Activated CD4-positive, alpha-beta memory T cell treated with anti-CD3 and anti-CD28 coated beads, Interleukin-2, amount 10 ng/mL, durations not matched to agents 7 days and 5 days (primary cell): Measurements from ENCODE around the gene FSIP1. TPM values are rescaled to one million over a fixed set of nuclear protein-coding genes. Genes with fewer than 3 reads are reported as not detected.
A peak's percentile ranks its signal among the peaks of the same experiment; 100 is the strongest.

Source experiments
- CTCF ChIA-PET: fragments of 350-600 bp; sonication (Branson Sonifier 250); formaldehyde crosslinking; loops from one replicate; lab custom pipeline; 2021; ENCODE audit warnings: antibody characterized with exemption, inconsistent platforms; lab: Charles Lee
- POLR2A ChIA-PET: fragments of 350-600 bp; sonication (Branson Sonifier 250); formaldehyde crosslinking; loops from one replicate; lab custom pipeline; 2021; ENCODE audit warnings: antibody characterized with exemption; lab: Charles Lee
- DNase-seq: peaks from one replicate; pipeline ENCODE4 v3.0.0-alpha.2; 2020
- H3K27ac Mint-ChIP-seq: one replicate; pipeline ENCODE4 v1.8.0; 2021; ENCODE audit warnings: mild to moderate bottlenecking, mixed read lengths
- H3K27me3 Mint-ChIP-seq: one replicate; pipeline ENCODE4 v1.8.0; 2021; ENCODE audit warnings: mixed read lengths
- H3K36me3 Mint-ChIP-seq: one replicate; pipeline ENCODE4 v1.8.0; 2021; ENCODE audit warnings: low read depth, mixed read lengths
- H3K4me1 Mint-ChIP-seq: one replicate; pipeline ENCODE4 v1.8.0; 2021; ENCODE audit warnings: mixed read lengths
- H3K4me3 Mint-ChIP-seq: one replicate; pipeline ENCODE4 v1.8.0; 2021; ENCODE audit warnings: mild to moderate bottlenecking, mixed read lengths
- H3K9me3 Mint-ChIP-seq: one replicate; pipeline ENCODE4 v1.8.0; 2021; ENCODE audit warnings: mixed read lengths
- total RNA-seq, 2 experiments: library from RNA; stranded (reverse); gene quantifications; one replicate each; pipeline ENCODE4 v1.2.3, GENCODE V29; 2021

Gene FSIP1
- total RNA-seq, 2 experiments from 2014 or later, result 0.58 to 0.88 TPM

DNA sequence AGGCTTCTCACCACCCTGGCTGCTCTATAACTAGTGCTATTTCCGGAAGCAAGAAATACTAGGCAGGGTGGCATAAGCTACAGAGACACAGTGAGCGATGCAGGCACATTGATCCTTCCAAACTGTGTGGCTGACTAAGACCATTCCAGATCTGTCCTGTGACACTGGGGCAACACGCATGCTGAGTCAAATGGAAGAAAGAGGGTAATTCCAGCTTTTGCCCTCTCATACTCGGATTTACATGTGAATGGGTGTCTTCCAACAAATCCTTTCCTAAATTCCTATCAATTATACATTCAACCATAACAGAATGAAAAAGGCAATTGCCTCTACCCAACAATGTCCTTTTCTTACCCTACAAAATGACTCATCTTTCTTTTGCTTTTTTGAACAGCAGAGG lies 5.1 kb downstream of the FSIP1 start:
- DNase-seq, result no peak
- CTCF ChIA-PET, result no interaction called here
- Mint-ChIP-seq H3K27ac (no peak overlapping the region), H3K4me1 (peaks cover 35% of the 10 kb centered on the region), H3K27me3 (peaks cover 7% of the 10 kb centered on the region), H3K4me3 (no peak overlapping the region), H3K9me3 (no peaks in the 10 kb centered on the region), H3K36me3 (peaks cover 4% of the 10 kb centered on the region)
- POLR2A ChIA-PET, result no interaction called here

DNA sequence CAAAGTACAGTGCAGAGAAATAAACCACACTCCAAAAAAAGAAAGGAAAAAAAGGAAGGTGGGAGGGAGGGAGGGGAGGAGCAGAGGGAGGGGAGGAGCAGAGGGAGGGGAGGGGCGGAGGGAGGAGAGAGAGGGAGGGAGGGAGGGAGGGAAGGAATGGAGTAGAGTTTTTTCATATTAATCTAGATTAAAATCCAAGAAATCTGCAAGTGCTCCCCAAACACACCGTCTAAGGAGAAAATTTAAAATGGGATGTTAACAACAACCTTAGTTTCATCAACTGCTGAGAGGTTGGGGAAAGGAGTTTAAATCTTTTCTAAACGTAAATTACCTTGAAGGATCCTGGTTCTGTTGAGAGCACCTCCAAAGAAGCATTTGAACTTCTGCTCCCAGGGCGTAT lies 6.6 kb downstream of the FSIP1 start:
- DNase-seq, result no peak
- ChIA-PET POLR2A (no interaction called here), CTCF (no interaction called here)
- peaks cover 7% of the 10 kb centered on the region for H3K27me3 Mint-ChIP-seq
- H3K4me3 Mint-ChIP-seq, result no peak overlapping the region
- H3K36me3 Mint-ChIP-seq, result peaks cover 4% of the 10 kb centered on the region
- no peaks in the 10 kb centered on the region for H3K9me3 Mint-ChIP-seq
- H3K27ac Mint-ChIP-seq, result no peak overlapping the region
- H3K4me1 Mint-ChIP-seq, result peaks cover 27% of the 10 kb centered on the region

DNA sequence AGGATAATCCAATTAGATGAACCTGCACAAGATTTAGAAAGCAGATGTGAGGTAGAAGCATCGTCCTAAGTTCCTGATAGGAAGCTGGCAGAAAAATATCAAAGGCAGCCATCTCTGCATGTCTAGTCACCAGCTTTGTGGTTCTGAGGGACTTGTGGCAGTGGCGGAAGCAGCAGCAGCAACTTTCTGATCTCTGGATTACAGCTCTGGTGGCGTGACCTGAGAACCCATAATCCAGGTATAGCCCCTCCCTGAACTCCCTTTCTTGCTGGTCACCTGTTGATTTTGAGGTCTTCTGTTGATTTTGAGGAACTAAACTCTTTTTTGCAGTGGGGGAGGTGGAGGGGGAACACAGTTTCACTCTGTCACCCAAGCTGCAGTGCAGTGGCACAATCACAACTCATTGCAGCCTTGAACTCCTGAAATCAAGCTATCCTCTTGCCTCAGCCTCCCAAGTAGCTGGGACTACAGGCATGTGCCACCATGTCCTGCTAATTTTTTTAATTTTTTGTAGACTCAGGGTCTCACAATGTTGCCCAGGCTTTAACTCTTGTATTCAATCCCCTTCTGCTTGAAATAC lies 7.9 kb downstream of the FSIP1 start:
- H3K27me3 Mint-ChIP-seq, result peaks cover 7% of the 10 kb centered on the region
- ChIA-PET POLR2A (interaction anchor here (0.7 to 1.6 kb wide), 5 partner anchors 8 to 195 kb away, joined by 3 to 11 read pairs (median 3); partner anchors contain the start of gene FSIP1), CTCF (interaction anchor here (0.7 to 1.1 kb wide), 8 partner anchors 10 to 194 kb away, joined by 3 to 5 read pairs (median 4); partner anchors contain the start of gene THBS1)
- H3K27ac Mint-ChIP-seq, result peak overlapping the region; percentile 57
- peaks cover 4% of the 10 kb centered on the region for H3K36me3 Mint-ChIP-seq
- no peaks in the 10 kb centered on the region for H3K9me3 Mint-ChIP-seq
- DNase-seq, result peak; percentile 75
- H3K4me3 Mint-ChIP-seq, result no peak overlapping the region
- peaks cover 24% of the 10 kb centered on the region for H3K4me1 Mint-ChIP-seq

DNA sequence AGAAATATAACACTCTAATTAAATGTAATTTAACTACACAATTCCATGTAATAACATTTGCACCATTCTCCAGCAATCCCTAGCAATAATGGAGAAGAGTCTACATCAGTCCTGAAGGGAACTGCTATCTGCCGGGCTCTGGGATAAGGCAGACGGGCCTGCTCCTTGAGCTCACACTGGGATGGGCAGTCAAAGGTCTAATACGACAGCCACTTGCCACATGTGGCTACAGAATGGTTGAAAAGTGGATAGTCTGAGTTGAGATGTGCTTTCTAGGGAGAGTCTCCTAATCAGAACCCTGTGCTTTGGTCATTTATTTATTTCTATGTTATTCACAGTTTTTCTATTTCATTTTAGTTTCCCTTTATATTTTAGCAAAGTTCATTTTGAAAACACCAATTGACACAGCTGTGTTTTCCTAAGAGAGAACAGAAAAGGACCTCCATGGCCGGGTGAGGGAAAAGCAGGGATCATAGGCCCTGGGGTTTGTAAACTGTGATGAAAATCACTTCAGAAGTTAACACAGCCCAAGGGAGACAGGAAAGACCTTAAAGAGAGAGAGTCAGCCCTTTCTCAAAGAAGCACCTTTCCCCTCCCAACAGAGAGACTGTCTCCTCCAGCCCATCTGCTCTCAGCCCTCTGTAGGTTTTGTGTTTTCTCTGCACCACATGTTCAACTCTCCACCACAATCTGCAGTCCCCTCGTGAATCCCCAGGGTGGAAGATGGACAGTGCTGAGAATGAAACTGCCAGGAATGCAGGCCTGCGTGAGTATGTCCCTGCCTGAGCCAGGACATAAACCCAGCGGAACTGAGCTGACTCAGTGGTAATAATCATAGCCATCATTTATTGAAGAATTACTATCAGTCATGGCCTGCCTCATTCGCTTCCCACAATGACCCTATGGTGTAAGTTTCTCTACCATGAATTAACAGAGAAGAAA lies 11.6 kb downstream of the FSIP1 start:
- no peak overlapping the region for H3K4me3 Mint-ChIP-seq
- CTCF ChIA-PET, result no interaction called here

GRCh38 chr15:39767921-39768320 lies 14.7 kb downstream of the FSIP1 start:
- ChIA-PET CTCF (interaction anchor here (1.5 to 5.2 kb wide), 2 partner anchors 10 to 13 kb away, joined by 3 to 20 read pairs; no protein-coding TSS in a partner anchor), POLR2A (no interaction called here)
- H3K4me1 Mint-ChIP-seq, result peaks cover 3% of the 10 kb centered on the region
- DNase-seq, result no peak
- H3K36me3 Mint-ChIP-seq, result no peaks in the 10 kb centered on the region
- no peaks in the 10 kb centered on the region for H3K9me3 Mint-ChIP-seq
- H3K27ac Mint-ChIP-seq, result no peak overlapping the region
- H3K4me3 Mint-ChIP-seq, result no peak overlapping the region
- peaks cover 2% of the 10 kb centered on the region for H3K27me3 Mint-ChIP-seq

More for the DNA sequence above, 11.6 kb downstream of the FSIP1 start:
- no peak for DNase-seq
- H3K9me3 Mint-ChIP-seq, result no peaks in the 10 kb centered on the region
- H3K27ac Mint-ChIP-seq, result no peak overlapping the region
- peaks cover 4% of the 10 kb centered on the region for H3K36me3 Mint-ChIP-seq
- H3K27me3 Mint-ChIP-seq, result no peaks in the 10 kb centered on the region
- POLR2A ChIA-PET, result no interaction called here
- H3K4me1 Mint-ChIP-seq, result peaks cover 21% of the 10 kb centered on the region

DNA sequence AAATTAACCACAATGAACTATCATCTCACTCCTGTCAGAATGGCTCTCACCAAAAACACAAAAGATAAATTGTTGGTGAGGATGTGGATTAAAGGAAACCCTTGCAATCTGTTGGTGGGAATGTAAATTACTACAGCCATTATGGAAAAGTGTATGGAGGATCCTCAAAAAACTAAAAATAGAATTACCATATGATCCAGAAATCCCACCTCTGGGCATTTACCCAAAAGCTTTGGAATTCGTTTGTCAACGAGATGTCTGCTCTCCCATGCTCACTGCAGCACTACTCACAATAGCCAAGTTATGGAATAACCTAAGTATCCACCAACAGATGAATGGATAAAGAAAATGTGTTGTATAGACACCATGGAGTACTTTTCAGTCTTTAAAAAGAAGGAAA lies 21.6 kb downstream of the FSIP1 start:
- no peak overlapping the region for H3K27ac Mint-ChIP-seq
- CTCF ChIA-PET, result no interaction called here
- POLR2A ChIA-PET, result no interaction called here
- H3K4me1 Mint-ChIP-seq, result no peaks in the 10 kb centered on the region
- no peaks in the 10 kb centered on the region for H3K36me3 Mint-ChIP-seq
- no peaks in the 10 kb centered on the region for H3K9me3 Mint-ChIP-seq
- no peak for DNase-seq
- no peak overlapping the region for H3K4me3 Mint-ChIP-seq
- H3K27me3 Mint-ChIP-seq, result peaks cover 18% of the 10 kb centered on the region

DNA sequence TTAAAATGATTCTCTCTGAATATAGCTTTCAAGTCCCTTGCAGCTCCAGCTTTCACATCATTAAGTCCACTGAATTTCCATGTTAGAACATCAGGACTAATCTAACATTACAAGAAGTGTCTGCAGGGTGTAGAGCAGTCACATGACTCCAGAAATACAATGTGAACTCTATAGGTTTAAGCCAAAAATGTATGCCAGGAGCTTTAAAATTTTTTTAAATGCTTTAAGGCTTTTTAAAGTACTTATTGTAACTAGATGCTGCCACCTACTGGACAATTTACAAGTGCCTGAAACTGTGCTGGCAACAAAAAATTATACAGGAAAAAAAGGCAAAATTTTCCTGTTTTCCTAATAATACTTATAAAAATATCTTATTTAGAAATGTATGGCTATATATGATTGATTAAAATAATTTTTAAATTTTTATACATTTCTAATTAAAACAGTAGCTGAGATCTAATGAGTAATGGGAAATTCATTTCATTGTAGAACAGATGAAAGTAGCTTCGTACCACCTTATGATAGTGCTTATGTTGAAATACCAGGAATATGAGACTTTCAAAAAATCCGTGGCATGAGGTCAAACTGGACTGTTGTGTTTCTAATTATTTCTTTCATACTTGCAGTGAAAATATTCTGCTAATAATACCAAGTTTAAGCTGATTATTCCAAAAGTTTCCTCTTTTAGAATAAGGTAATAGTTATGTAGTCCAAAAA lies 25.7 kb downstream of the FSIP1 start:
- peaks cover 30% of the 10 kb centered on the region for H3K27me3 Mint-ChIP-seq
- ChIA-PET CTCF (interaction anchor here (0.5 to 4.7 kb wide), 45 partner anchors 10 to 1316 kb away, joined by 3 to 75 read pairs (median 4); partner anchors contain the start of genes FSIP1 and THBS1), POLR2A (interaction anchor here (0.9 to 1.8 kb wide), 5 partner anchors 17 to 177 kb away, joined by 3 to 5 read pairs (median 3); no protein-coding TSS in a partner anchor)
- DNase-seq, result no peak
- H3K4me1 Mint-ChIP-seq, result no peaks in the 10 kb centered on the region
- H3K36me3 Mint-ChIP-seq, result no peaks in the 10 kb centered on the region
- H3K27ac Mint-ChIP-seq, result no peak overlapping the region
- no peak overlapping the region for H3K4me3 Mint-ChIP-seq
- H3K9me3 Mint-ChIP-seq, result no peaks in the 10 kb centered on the region

- Mint-ChIP-seq H3K27me3 (peaks cover 46% of the 10 kb centered on the region), H3K27ac (no peak overlapping the region), H3K9me3 (no peaks in the 10 kb centered on the region), H3K4me3 (no peak overlapping the region), H3K4me1 (no peaks in the 10 kb centered on the region), H3K36me3 (no peaks in the 10 kb centered on the region)
- no peak for DNase-seq
- CTCF ChIA-PET, result no interaction called here
- POLR2A ChIA-PET, result no interaction called here
Observed at GRCh38 chr15:39752991-39753390, 29.6 kb downstream of the FSIP1 start.

DNA sequence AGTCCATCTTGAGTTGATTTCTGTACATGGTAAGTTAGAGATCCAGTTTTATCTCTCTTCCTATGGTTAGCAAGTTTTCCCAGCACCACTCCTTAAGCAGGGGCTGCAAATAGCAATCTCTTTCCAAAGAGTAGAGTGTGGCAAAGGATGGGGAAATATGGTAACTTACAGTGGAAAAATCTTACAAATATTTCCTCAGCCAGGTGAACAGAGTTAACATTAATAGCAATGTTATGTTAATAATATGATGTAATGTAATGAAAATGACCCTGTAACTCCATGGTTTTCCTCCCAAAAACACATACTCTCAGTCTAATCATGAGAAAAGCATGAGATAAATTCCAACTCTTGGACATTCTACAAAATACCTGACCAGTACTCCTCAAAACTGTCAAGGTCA lies 30.4 kb downstream of the FSIP1 start:
- H3K27ac Mint-ChIP-seq, result no peak overlapping the region
- peaks cover 43% of the 10 kb centered on the region for H3K27me3 Mint-ChIP-seq
- H3K36me3 Mint-ChIP-seq, result no peaks in the 10 kb centered on the region
- H3K4me3 Mint-ChIP-seq, result no peak overlapping the region
- no peaks in the 10 kb centered on the region for H3K9me3 Mint-ChIP-seq
- H3K4me1 Mint-ChIP-seq, result no peaks in the 10 kb centered on the region
- ChIA-PET POLR2A (no interaction called here), CTCF (no interaction called here)
- no peak for DNase-seq

- Mint-ChIP-seq H3K27ac (no peak overlapping the region), H3K9me3 (no peaks in the 10 kb centered on the region), H3K27me3 (peaks cover 30% of the 10 kb centered on the region), H3K4me1 (no peaks in the 10 kb centered on the region), H3K4me3 (no peak overlapping the region), H3K36me3 (no peaks in the 10 kb centered on the region)
- ChIA-PET CTCF (no interaction called here), POLR2A (no interaction called here)
- no peak for DNase-seq
Observed at GRCh38 chr15:39748276-39748675, 34.4 kb downstream of the FSIP1 start.

DNA sequence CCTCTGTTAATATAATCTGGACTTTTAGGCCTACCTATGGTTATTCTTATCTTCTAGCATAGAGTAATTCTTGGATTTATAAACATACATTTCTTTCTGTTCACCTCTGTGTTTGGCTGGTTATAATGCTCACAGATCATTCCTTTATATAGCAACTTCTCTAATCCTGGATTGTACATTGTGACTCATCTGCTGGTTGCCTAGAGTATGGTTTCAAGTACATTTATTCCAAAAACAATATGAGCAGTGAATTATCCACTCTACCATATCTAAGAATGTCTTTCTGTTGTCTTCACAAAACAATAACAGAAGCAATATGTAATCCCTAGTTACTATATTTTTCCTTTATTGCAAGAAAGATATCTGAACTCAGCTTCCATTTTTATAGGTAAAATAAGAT lies 35.3 kb downstream of the FSIP1 start:
- Mint-ChIP-seq H3K4me3 (no peak overlapping the region), H3K27ac (no peak overlapping the region), H3K27me3 (peaks cover 31% of the 10 kb centered on the region), H3K4me1 (no peaks in the 10 kb centered on the region), H3K9me3 (no peaks in the 10 kb centered on the region), H3K36me3 (no peaks in the 10 kb centered on the region)
- ChIA-PET CTCF (no interaction called here), POLR2A (no interaction called here)
- no peak for DNase-seq

DNA sequence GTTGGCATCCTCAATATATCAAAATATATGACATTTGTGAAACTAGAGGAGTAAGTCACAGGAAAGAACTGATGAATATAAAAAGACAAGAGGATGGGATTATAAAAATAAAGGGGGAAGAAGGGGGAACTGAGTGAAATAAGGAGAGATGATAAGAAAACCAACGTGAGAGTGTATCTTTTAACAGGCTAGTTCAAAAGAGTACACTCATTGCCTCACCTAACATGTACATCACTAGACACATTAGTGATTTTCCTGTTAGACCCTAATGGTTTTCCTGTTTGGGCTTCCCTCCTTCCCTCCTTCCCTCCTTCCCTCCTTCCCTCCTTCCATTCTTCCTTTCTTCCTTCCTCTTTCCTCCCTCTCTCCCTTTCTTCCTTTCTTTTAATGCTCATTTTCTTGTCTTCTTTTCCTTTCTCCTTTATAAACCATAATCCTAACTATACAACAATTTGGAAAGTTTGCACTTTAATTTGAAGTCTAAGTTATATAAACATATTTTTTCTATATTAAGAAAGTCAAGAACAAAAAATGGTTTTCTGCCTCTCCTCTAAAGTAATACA lies 35.8 kb downstream of the FSIP1 start:
- no peak for DNase-seq
- peaks cover 33% of the 10 kb centered on the region for H3K27me3 Mint-ChIP-seq
- ChIA-PET CTCF (no interaction called here), POLR2A (no interaction called here)
- no peaks in the 10 kb centered on the region for H3K4me1 Mint-ChIP-seq
- H3K36me3 Mint-ChIP-seq, result no peaks in the 10 kb centered on the region
- H3K9me3 Mint-ChIP-seq, result no peaks in the 10 kb centered on the region
- H3K27ac Mint-ChIP-seq, result no peak overlapping the region
- no peak overlapping the region for H3K4me3 Mint-ChIP-seq
